DND-41 (cell line): ENCODE data around the gene PCNT.

Experiments used
- ATAC-seq: fragments of 200-7000 bp; cut with Tn5 transposase; 3 replicates; pipeline ENCODE4 v1.9.1; 2021; ENCODE audit warnings: low read depth; ENCODE audit not compliant: insufficient read depth
- DNase-seq: peaks from one replicate; pipeline ENCODE4 v3.0.0-alpha.2; 2020
- H2AFZ ChIP-seq: 2 replicates; pipeline ENCODE4 v1.6.0; 2012; ENCODE audit warnings: low read depth, low read length
- H3K27ac ChIP-seq: 2 replicates; pipeline ENCODE4 v1.5.1; 2012; ENCODE audit warnings: low read length, inconsistent platforms
- H3K27me3 ChIP-seq: fragments of 200-600 bp; sonication (generic); 2 replicates; pipeline ENCODE4 v1.6.0; 2012; ENCODE audit warnings: low read length, mild to moderate bottlenecking, inconsistent platforms; ENCODE audit not compliant: insufficient read depth, poor library complexity
- H3K36me3 ChIP-seq: 2 replicates; pipeline ENCODE4 v1.5.1; 2012; ENCODE audit warnings: low read length, inconsistent platforms; ENCODE audit not compliant: insufficient read depth
- H3K4me1 ChIP-seq: 2 replicates; pipeline ENCODE4 v1.5.1; 2012; ENCODE audit warnings: mild to moderate bottlenecking, low read length; ENCODE audit not compliant: insufficient read depth
- H3K4me2 ChIP-seq: 2 replicates; pipeline ENCODE4 v1.6.0; 2012; ENCODE audit warnings: mild to moderate bottlenecking, moderate library complexity, low read length, inconsistent platforms; ENCODE audit not compliant: insufficient read depth
- H3K4me3 ChIP-seq, 2 experiments: fragments of 200-600 bp in 1 of 2; shearing (Covaris generic) in 1 of 2; 2 replicates each; pipeline ENCODE4 v1.5.1; 2012 to 2016; ENCODE audit warnings: inconsistent platforms in 2 of 2, low read length in 2 of 2, mild to moderate bottlenecking in 2 of 2, low read depth in 1 of 2, moderate library complexity in 1 of 2
- H3K79me2 ChIP-seq: 2 replicates; pipeline ENCODE4 v1.6.0; 2012; ENCODE audit warnings: low read length, inconsistent platforms; ENCODE audit not compliant: insufficient read depth
- H3K9ac ChIP-seq: 2 replicates; pipeline ENCODE4 v1.6.0; 2012; ENCODE audit warnings: low read depth, mild to moderate bottlenecking, inconsistent platforms, low read length, moderate library complexity
- H3K9me3 ChIP-seq: 2 replicates; pipeline ENCODE4 v1.5.1; 2012; ENCODE audit warnings: low read length, moderate library complexity, mild to moderate bottlenecking, inconsistent platforms; ENCODE audit not compliant: insufficient read depth, severe bottlenecking
- H4K20me1 ChIP-seq: 2 replicates; pipeline ENCODE4 v1.6.0; 2012; ENCODE audit warnings: low read length; ENCODE audit not compliant: insufficient read depth
- EZH2 ChIP-seq: IDR thresholded peaks from 3 replicates; pipeline ENCODE4 v1.6.1; 2012; ENCODE audit warnings: borderline replicate concordance, low read depth, mild to moderate bottlenecking, moderate library complexity, low read length, inconsistent platforms; ENCODE audit not compliant: severe bottlenecking
- TF ChIP-seq, protein P1 (sequence below): IDR thresholded peaks from 2 replicates; pipeline ENCODE4 v1.5.1; 2012; ENCODE audit warnings: borderline replicate concordance, low read length, moderate library complexity, mild to moderate bottlenecking; ENCODE audit not compliant: poor library complexity, severe bottlenecking; ENCODE audit errors: extremely low read depth

The PCNT gene

GRCh38 chr21:46397211-46397905, 73.4 kb downstream of the PCNT start:
- no peak overlapping the region for H2AFZ ChIP-seq
- ATAC-seq (no peak), DNase-seq (no peak)
- no peak overlapping the region for H3K27ac ChIP-seq
- H3K9me3 ChIP-seq: no peaks in the 10 kb centered on the region
- H4K20me1 ChIP-seq: peaks cover 11% of the 10 kb centered on the region
- no peaks in the 10 kb centered on the region for H3K27me3 ChIP-seq
- no peak overlapping the region for H3K4me2 ChIP-seq
- H3K79me2 ChIP-seq: no peaks in the 10 kb centered on the region
- H3K4me3 ChIP-seq: no peak overlapping the region
- H3K4me1 ChIP-seq: no peaks in the 10 kb centered on the region
- TF ChIP-seq, protein P1, sequence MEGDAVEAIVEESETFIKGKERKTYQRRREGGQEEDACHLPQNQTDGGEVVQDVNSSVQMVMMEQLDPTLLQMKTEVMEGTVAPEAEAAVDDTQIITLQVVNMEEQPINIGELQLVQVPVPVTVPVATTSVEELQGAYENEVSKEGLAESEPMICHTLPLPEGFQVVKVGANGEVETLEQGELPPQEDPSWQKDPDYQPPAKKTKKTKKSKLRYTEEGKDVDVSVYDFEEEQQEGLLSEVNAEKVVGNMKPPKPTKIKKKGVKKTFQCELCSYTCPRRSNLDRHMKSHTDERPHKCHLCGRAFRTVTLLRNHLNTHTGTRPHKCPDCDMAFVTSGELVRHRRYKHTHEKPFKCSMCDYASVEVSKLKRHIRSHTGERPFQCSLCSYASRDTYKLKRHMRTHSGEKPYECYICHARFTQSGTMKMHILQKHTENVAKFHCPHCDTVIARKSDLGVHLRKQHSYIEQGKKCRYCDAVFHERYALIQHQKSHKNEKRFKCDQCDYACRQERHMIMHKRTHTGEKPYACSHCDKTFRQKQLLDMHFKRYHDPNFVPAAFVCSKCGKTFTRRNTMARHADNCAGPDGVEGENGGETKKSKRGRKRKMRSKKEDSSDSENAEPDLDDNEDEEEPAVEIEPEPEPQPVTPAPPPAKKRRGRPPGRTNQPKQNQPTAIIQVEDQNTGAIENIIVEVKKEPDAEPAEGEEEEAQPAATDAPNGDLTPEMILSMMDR: no peak
- TF ChIP-seq EZH2: no peak
- no peak overlapping the region for H3K9ac ChIP-seq
- H3K36me3 ChIP-seq: peaks cover 85% of the 10 kb centered on the region

GRCh38 chr21:46397993-46398392, 74.0 kb downstream of the PCNT start:
- Histone ChIP-seq H3K9me3 (no peaks in the 10 kb centered on the region), H3K27me3 (no peaks in the 10 kb centered on the region), H3K9ac (no peak overlapping the region), H3K27ac (no peak overlapping the region), H3K4me1 (no peaks in the 10 kb centered on the region), H4K20me1 (peaks cover 11% of the 10 kb centered on the region), H3K79me2 (no peaks in the 10 kb centered on the region), H3K4me3 (no peak overlapping the region), H3K4me2 (no peak overlapping the region), H2AFZ (no peak overlapping the region), H3K36me3 (peaks cover 85% of the 10 kb centered on the region)
- ATAC-seq (no peak), DNase-seq (no peak)
- TF ChIP-seq, protein P1: no peak
- TF ChIP-seq EZH2: no peak

DNA sequence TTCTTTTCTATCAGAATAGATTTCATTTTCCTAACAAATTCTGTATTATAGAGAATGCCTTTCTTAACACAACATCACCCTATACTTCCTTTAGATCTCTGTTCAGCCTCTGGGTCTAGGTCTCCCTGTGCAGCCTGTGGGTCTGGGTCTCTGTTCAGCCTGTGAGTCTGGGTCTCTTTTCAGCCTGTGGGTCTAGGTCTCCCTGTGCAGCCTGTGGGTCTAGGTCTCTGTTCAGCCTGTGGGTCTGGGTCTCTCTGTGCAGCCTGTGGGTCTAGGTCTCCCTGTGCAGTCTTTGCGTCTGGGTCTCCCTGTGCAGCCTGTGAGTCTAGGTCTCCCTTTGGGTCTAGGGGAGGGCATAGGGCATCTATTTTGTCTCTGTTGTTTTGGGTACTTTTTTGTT, 75.2 kb downstream of the PCNT start:
- Histone ChIP-seq H3K79me2 (no peaks in the 10 kb centered on the region), H4K20me1 (peaks cover 3% of the 10 kb centered on the region), H3K4me3 (no peak overlapping the region), H3K27me3 (no peaks in the 10 kb centered on the region), H3K4me1 (no peaks in the 10 kb centered on the region), H3K27ac (no peak overlapping the region), H3K9ac (no peak overlapping the region), H2AFZ (no peak overlapping the region), H3K36me3 (peaks cover 85% of the 10 kb centered on the region), H3K9me3 (no peaks in the 10 kb centered on the region), H3K4me2 (no peak overlapping the region)
- TF ChIP-seq, protein P1: no peak
- TF ChIP-seq EZH2: no peak
- no peak for ATAC-seq
- DNase-seq: no peak

GRCh38 chr21:46399686-46400085, 75.7 kb downstream of the PCNT start:
- TF ChIP-seq, protein P1: no peak
- no peak for TF ChIP-seq EZH2
- DNase-seq: no peak
- Histone ChIP-seq H2AFZ (no peak overlapping the region), H3K9me3 (no peaks in the 10 kb centered on the region), H3K4me2 (no peak overlapping the region), H3K79me2 (no peaks in the 10 kb centered on the region), H3K4me1 (no peaks in the 10 kb centered on the region), H3K36me3 (peaks cover 85% of the 10 kb centered on the region), H3K27ac (no peak overlapping the region), H4K20me1 (no peaks in the 10 kb centered on the region; the same call in 1 of the 2 replicates), H3K27me3 (no peaks in the 10 kb centered on the region), H3K9ac (no peak overlapping the region), H3K4me3 (no peak overlapping the region)
- ATAC-seq: no peak
